Testis (tissue), 2 donors: ENCODE measurements around the gene FBXL13.
"Not testable (repeated sequence)": the region's sequence is repeated elsewhere in the genome, so short reads cannot be mapped to it uniquely, and the experiment has no call there.

ENCODE experiments used
- CTCF ChIP-seq, 3 experiments: fragments of 450-650 bp in 2 of 3; fragments of 200-600 bp in 1 of 3; sonication (generic) in 1 of 3; IDR thresholded peaks; one replicate each; pipeline ENCODE4 v1.5.1; 2016 to 2019; ENCODE audit warnings: antibody characterized with exemption in 3 of 3, mild to moderate bottlenecking in 2 of 3, moderate library complexity in 1 of 3
- POLR2A ChIP-seq: fragments of 450-650 bp; IDR thresholded peaks from one replicate; pipeline ENCODE4 v1.6.1; 2017; ENCODE audit warnings: antibody characterized with exemption, mild to moderate bottlenecking, moderate library complexity

GRCh38 chr7:102776217-102776616 lies 298.4 kb downstream of the FBXL13 start:
- not testable (repeated sequence) for TF ChIP-seq CTCF (IDR thresholded peaks at IDR 0.05); POLR2A
